ENCODE data around the gene XPNPEP2. TPM values are rescaled to one million over a fixed set of nuclear protein-coding genes. Genes with fewer than 3 reads are reported as not detected.
A peak's percentile ranks its signal among the peaks of the same experiment; 100 is the strongest.

XPNPEP2 gene
- total RNA-seq, 2 donors from 2014 or later = 0.45 to 0.52 TPM

DNA sequence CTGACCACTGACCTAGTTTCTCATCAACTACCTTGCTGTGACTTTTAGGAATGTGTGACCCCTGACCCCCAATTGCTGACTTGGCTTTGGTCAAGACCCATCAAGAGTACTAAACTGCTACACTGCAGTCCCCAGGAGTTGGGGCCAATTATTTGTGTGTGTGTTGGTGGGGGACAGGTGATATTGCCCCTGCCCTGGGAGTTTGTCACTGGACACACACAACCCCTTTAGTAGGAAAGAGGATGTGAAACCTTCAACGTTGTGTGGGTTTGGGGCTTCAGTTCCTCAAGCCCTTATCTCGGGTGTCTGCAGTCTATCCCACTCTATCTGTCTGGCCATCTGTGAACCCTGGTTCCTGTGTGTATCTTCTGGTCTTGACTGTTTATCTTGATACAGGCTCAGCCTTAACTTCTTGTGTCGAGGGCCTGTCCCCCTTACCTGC, 47.5 kb downstream of the XPNPEP2 start:
- Mint-ChIP-seq H3K36me3 (ENCODE audit: low read depth) (peaks cover 93% of the 10 kb centered on the region), H3K4me3 (peak overlapping the region; percentile 99), H3K27ac (peak overlapping the region; percentile 76), H3K27me3 (no peaks in the 10 kb centered on the region), H3K4me1 (peaks cover 15% of the 10 kb centered on the region), H3K9me3 (no peaks in the 10 kb centered on the region)
- no peak for ATAC-seq (replicated peaks)

GRCh38 chrX:129787336-129788055, 48.7 kb downstream of the XPNPEP2 start:
- no peaks in the 10 kb centered on the region for H3K27me3 Mint-ChIP-seq
- H3K4me3 Mint-ChIP-seq = peak overlapping the region; percentile 99
- no peak for ATAC-seq (replicated peaks)
- peaks cover 93% of the 10 kb centered on the region for H3K36me3 Mint-ChIP-seq (ENCODE audit: low read depth)
- H3K9me3 Mint-ChIP-seq = no peaks in the 10 kb centered on the region
- peak overlapping the region; percentile 76 for H3K27ac Mint-ChIP-seq
- peaks cover 15% of the 10 kb centered on the region for H3K4me1 Mint-ChIP-seq

DNA sequence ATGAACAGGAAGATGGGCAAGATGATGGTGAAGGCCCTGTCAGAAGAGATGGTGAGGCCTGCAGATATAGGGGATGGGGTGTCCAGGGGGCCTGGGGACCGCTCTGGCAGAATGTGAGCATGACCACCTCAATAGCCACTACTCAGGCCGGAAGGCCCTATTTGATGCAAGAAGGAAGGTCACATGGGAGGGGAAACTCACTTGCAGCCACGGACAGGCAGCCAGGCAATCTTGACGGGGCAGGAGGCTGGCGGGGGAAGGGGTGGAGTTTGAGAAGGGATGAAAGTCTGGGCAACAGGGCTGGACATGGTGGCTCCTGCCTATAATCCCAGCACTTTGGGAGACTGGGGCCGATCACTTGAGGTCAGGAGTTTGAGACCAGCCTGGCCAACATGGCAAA, 49.7 kb downstream of the XPNPEP2 start:
- H3K27ac Mint-ChIP-seq = no peak overlapping the region
- peaks cover 9% of the 10 kb centered on the region for H3K4me1 Mint-ChIP-seq
- no peak overlapping the region for H3K4me3 Mint-ChIP-seq
- no peaks in the 10 kb centered on the region for H3K9me3 Mint-ChIP-seq
- no peak for ATAC-seq (replicated peaks)
- H3K36me3 Mint-ChIP-seq (ENCODE audit: low read depth) = peaks cover 93% of the 10 kb centered on the region
- H3K27me3 Mint-ChIP-seq = no peaks in the 10 kb centered on the region

DNA sequence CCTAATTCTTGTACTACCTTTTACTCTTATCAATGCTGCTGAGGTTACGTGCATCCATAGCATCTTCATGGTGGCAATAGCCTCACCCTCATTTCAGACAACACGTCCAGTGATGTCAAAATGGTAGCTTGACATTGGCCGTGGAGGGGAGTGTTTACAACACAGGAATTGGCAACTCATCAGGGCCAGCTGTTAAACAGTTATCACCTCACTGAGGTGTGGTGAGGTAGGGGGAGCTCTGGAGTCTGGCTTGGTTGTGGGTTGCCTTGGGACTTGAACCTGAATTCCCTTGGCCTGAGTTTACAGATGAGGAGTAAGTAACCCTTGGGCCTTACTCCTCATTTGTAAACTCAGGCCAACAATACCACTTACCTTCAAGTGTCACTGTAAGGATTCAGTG, 51.4 kb downstream of the XPNPEP2 start:
- Mint-ChIP-seq H3K4me3 (no peak overlapping the region), H3K27me3 (no peaks in the 10 kb centered on the region), H3K9me3 (no peaks in the 10 kb centered on the region), H3K27ac (no peak overlapping the region), H3K36me3 (ENCODE audit: low read depth) (peaks cover 94% of the 10 kb centered on the region), H3K4me1 (peaks cover 4% of the 10 kb centered on the region)
- ATAC-seq (replicated peaks) = no peak

- no peak overlapping the region for H3K27ac Mint-ChIP-seq
- ATAC-seq (replicated peaks) = no peak
- H3K9me3 Mint-ChIP-seq = no peaks in the 10 kb centered on the region
- peaks cover under 1% of the 10 kb centered on the region for H3K4me1 Mint-ChIP-seq
- peaks cover 94% of the 10 kb centered on the region for H3K36me3 Mint-ChIP-seq (ENCODE audit: low read depth)
- no peaks in the 10 kb centered on the region for H3K27me3 Mint-ChIP-seq
- no peak overlapping the region for H3K4me3 Mint-ChIP-seq
Observed at GRCh38 chrX:129790808-129791207, 52.0 kb downstream of the XPNPEP2 start.

DNA sequence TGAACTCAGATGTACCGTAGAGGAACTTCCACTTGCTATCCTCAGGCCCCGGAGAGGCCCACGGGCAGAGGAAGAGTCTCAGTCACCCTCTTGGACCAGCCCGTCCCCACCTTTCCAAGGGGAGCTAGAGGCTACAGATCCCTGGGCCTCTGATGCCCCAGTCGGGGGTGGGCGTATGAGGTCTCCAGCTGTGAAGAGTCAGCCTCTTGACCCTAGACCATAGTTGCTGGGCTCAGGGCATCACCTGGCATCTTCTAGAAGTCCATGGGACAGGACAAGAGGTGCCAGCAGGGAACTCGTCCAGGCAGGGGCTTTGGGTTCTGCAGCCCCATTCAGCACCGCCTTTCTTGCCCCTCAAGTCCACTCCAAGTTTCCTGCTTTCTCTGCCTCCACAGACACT, 52.6 kb downstream of the XPNPEP2 start:
- Mint-ChIP-seq H3K4me1 (no peaks in the 10 kb centered on the region), H3K27me3 (no peaks in the 10 kb centered on the region), H3K36me3 (ENCODE audit: low read depth) (peaks cover 94% of the 10 kb centered on the region), H3K9me3 (no peaks in the 10 kb centered on the region), H3K4me3 (no peak overlapping the region), H3K27ac (no peak overlapping the region)
- ATAC-seq (replicated peaks) = no peak

DNA sequence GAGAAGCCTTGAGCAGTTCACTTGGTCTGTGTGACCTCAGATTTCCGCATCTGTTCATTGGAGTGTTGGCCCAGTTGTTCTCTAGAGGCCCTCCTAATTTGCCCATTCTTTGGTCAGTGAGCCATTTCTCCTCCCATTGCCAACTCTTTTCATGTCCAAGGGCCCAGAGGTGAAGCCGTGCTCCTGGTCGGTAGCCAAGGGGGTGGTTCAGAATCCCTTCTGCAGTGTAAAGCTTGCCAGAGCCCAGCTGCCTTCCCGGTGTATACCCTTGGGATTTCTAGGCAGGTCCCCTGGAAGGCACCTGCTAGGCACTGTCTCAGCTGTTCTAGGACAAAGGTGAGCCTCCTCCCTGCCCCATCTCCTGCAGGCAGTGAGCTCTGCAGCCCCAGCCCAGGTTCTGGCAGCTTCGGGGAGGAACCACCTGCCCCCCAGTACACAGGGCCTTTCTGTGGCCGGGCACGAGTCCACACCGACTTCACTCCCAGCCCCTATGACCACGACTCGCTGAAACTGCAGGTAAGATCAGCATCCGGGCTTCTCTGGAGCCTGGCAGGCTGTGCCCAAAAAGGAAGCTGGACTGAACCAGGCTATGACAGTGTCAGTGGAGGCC, 53.3 kb downstream of the XPNPEP2 start:
- no peak for ATAC-seq (replicated peaks)
- Mint-ChIP-seq H3K9me3 (no peaks in the 10 kb centered on the region), H3K27me3 (no peaks in the 10 kb centered on the region), H3K4me1 (no peaks in the 10 kb centered on the region), H3K36me3 (ENCODE audit: low read depth) (peaks cover 94% of the 10 kb centered on the region), H3K4me3 (no peak overlapping the region), H3K27ac (no peak overlapping the region)

GRCh38 chrX:129792586-129793291, 54.0 kb downstream of the XPNPEP2 start:
- no peak overlapping the region for H3K4me3 Mint-ChIP-seq
- H3K27ac Mint-ChIP-seq = no peak overlapping the region
- no peak for ATAC-seq (replicated peaks)
- peaks cover 92% of the 10 kb centered on the region for H3K36me3 Mint-ChIP-seq (ENCODE audit: low read depth)
- no peaks in the 10 kb centered on the region for H3K27me3 Mint-ChIP-seq
- H3K9me3 Mint-ChIP-seq = no peaks in the 10 kb centered on the region
- H3K4me1 Mint-ChIP-seq = no peaks in the 10 kb centered on the region

DNA sequence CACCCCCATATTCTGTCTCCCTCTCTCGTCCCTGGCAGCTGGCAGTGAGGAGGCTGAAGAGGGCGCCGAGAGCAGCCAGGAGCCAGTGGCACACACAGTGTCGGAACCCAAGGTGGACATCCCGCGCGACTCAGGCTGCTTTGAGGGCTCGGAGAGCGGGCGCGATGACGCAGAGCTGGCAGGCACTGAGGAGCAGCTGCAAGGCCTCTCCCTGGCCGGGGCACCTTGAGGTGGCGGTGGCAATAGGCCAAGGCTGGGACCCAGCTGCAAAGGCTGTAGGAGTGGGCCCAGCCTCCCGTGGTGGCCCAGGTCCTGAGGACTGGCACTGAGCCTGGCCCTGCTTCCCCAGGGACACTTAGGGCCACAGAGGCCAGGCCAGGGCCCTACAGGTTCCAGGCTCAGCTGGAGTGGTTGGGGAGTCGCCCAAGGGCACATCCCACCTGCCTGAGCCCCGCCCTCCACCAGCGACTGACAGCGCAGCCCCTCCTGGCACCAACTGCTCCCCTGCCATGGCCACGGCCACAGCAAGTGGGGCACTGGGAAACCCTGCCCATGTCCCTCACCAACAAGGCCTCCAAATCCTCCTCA, 54.9 kb downstream of the XPNPEP2 start:
- peaks cover 92% of the 10 kb centered on the region for H3K36me3 Mint-ChIP-seq (ENCODE audit: low read depth)

GRCh38 chrX:129795584-129795983, 56.8 kb downstream of the XPNPEP2 start:
- no peaks in the 10 kb centered on the region for H3K9me3 Mint-ChIP-seq
- no peaks in the 10 kb centered on the region for H3K27me3 Mint-ChIP-seq
- no peak for ATAC-seq (replicated peaks)
- H3K4me1 Mint-ChIP-seq = peaks cover 7% of the 10 kb centered on the region
- H3K27ac Mint-ChIP-seq = no peak overlapping the region
- no peak overlapping the region for H3K4me3 Mint-ChIP-seq
- peaks cover 89% of the 10 kb centered on the region for H3K36me3 Mint-ChIP-seq (ENCODE audit: low read depth)

More for the DNA sequence above, 54.9 kb downstream of the XPNPEP2 start:
- H3K27ac Mint-ChIP-seq = no peak overlapping the region
- ATAC-seq (replicated peaks) = no peak
- no peak overlapping the region for H3K4me3 Mint-ChIP-seq
- H3K4me1 Mint-ChIP-seq = peaks cover 1% of the 10 kb centered on the region
- no peaks in the 10 kb centered on the region for H3K27me3 Mint-ChIP-seq
- no peaks in the 10 kb centered on the region for H3K9me3 Mint-ChIP-seq

DNA sequence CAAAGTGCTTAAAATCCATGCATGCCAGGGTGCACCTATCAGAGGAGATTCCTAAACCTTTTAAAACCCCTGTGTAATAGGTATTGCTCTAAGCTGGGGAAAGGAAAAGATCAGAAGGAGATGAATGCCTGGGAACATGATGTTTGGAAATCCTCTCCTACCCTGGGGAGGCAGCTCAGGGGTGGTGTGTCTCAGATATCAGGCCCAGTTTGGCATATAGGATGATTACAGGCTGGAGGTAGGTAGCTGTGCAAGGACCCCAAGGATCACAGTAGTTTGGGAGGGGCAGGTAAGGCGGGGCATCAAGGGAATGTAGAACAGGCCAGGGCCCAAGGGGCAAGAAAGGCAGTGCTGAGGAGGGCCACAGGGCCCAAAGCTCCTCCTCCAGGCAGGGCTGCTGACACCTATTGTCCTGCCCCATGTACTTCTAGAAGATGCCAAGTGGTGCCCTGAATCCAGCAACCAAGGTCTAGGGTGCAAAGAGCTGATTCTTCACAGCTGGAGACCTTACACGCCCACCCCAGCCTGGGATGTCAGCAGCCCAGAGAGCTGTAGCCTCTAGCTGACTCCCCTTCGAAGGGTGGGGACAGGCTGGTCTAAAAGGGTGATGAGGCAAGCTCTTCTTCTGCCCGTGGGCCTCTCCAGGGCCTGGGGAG, 58.6 kb downstream of the XPNPEP2 start:
- ATAC-seq (replicated peaks) = no peak
- Mint-ChIP-seq H3K9me3 (no peaks in the 10 kb centered on the region), H3K4me1 (peaks cover 7% of the 10 kb centered on the region), H3K4me3 (no peak overlapping the region), H3K36me3 (ENCODE audit: low read depth) (peaks cover 75% of the 10 kb centered on the region), H3K27ac (no peak overlapping the region), H3K27me3 (no peaks in the 10 kb centered on the region)

- no peak for ATAC-seq (replicated peaks)
- Mint-ChIP-seq H3K9me3 (no peaks in the 10 kb centered on the region), H3K4me1 (peaks cover 7% of the 10 kb centered on the region), H3K4me3 (peak overlapping the region; percentile 69), H3K27ac (peak overlapping the region; percentile 82), H3K27me3 (no peaks in the 10 kb centered on the region), H3K36me3 (ENCODE audit: low read depth) (peaks cover 65% of the 10 kb centered on the region)
Observed at GRCh38 chrX:129798456-129798855, 59.7 kb downstream of the XPNPEP2 start.

DNA sequence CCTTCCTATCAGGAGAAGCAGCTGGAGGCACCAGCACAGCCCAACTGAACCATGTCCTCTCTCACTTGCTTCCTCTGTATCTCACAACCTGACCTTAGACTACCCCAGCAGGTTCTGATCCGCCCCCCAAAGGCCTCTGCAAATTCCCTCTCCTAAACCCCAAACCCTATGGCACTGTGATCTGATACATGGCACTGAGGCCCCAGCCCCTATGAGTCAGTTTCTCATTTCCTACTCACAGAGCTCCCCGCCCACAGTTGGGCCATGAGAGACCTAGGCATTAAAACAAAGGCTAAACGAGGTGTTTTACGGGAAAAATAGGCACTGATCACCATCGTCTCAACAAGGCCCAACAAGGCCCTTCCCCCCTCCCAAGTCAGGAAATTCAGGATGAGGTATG, 60.1 kb downstream of the XPNPEP2 start:
- ATAC-seq (replicated peaks) = peak; percentile 96
- Mint-ChIP-seq H3K27ac (peak overlapping the region; percentile 82), H3K9me3 (no peaks in the 10 kb centered on the region), H3K27me3 (no peaks in the 10 kb centered on the region), H3K4me3 (peak overlapping the region; percentile 69), H3K4me1 (peaks cover 7% of the 10 kb centered on the region), H3K36me3 (ENCODE audit: low read depth) (peaks cover 66% of the 10 kb centered on the region)

DNA sequence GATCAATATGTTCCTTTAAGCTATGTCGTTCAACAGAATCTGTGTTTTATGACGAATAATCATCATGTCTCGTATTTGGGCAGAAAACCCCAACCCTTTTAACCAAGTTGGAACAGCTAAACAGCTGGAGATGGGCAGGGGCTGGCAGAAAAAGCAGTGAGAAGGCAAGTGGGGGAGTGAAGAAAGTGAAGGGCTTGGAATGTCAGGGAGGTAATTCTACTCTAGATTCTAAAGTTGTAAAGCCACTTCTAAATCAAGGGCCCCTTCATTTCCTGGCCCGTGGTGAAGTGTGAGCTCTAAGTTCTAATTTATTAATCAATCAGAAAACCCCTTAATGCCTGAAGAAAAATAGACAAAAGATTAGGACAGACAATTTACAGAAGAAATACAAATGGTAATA, 61.4 kb downstream of the XPNPEP2 start:
- peaks cover 7% of the 10 kb centered on the region for H3K4me1 Mint-ChIP-seq
- no peaks in the 10 kb centered on the region for H3K9me3 Mint-ChIP-seq
- no peak overlapping the region for H3K27ac Mint-ChIP-seq
- H3K27me3 Mint-ChIP-seq = no peaks in the 10 kb centered on the region
- ATAC-seq (replicated peaks) = no peak
- no peak overlapping the region for H3K4me3 Mint-ChIP-seq
- H3K36me3 Mint-ChIP-seq (ENCODE audit: low read depth) = peaks cover 63% of the 10 kb centered on the region

Data from activated T-helper 17 cell treated with anti-CD3 and anti-CD28 coated beads, Interleukin-2, amount 50 U/mL, for 72 hours (primary cell).